ENCODE data around the gene FGB.

DNA sequence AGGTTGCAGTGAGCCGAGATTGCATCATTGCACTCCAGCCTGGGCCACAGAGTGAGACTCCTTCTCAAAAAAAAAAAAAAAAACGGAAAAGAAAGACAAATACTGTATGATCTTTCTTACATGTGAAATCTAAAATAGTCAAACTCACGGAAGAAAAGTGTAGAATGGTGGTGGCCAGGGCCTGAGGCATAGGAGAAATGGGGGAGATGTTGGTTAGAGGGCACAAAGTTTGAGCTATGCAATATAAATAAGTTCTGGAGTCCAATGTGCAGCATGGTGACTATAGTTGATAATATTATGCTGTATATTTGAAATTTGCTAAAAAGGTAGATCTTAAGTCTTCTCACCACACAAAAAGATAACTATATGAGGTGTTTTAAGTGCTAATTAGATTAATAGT lies 29.1 kb downstream of the FGB start:
- TF ChIP-seq, protein P1, sequence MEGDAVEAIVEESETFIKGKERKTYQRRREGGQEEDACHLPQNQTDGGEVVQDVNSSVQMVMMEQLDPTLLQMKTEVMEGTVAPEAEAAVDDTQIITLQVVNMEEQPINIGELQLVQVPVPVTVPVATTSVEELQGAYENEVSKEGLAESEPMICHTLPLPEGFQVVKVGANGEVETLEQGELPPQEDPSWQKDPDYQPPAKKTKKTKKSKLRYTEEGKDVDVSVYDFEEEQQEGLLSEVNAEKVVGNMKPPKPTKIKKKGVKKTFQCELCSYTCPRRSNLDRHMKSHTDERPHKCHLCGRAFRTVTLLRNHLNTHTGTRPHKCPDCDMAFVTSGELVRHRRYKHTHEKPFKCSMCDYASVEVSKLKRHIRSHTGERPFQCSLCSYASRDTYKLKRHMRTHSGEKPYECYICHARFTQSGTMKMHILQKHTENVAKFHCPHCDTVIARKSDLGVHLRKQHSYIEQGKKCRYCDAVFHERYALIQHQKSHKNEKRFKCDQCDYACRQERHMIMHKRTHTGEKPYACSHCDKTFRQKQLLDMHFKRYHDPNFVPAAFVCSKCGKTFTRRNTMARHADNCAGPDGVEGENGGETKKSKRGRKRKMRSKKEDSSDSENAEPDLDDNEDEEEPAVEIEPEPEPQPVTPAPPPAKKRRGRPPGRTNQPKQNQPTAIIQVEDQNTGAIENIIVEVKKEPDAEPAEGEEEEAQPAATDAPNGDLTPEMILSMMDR (IDR thresholded peaks at IDR 0.05) = no peak
- no peak for TF ChIP-seq POLR2A (IDR thresholded peaks at IDR 0.05)

Data from Peyer's patch (tissue), 4 donors.